Fibroblast of lung (primary cell): ENCODE measurements around the gene CARS1.

Experiments used
- CTCF ChIP-seq, 2 donors: IDR thresholded peaks in 1 of 2; conservative IDR thresholded peaks in 1 of 2; 1 replicate in 1 of 2; 2 replicates in 1 of 2; pipeline ENCODE4 v1.5.1; 2011 to 2012; ENCODE audit warnings: low read length in 2 of 2, control low read depth in 1 of 2, inconsistent platforms in 1 of 2, low read depth in 1 of 2, mild to moderate bottlenecking in 1 of 2
- EZH2 ChIP-seq: IDR thresholded peaks from 2 replicates; pipeline ENCODE4 v1.5.1; 2012; ENCODE audit warnings: low read length, control low read depth, mild to moderate bottlenecking; ENCODE audit errors: missing control alignments

- no peak for TF ChIP-seq CTCF (conservative IDR thresholded peaks at IDR 0.05 in 1 of 2, IDR thresholded peaks at IDR 0.05 in 1 of 2; ENCODE audit: low read depth in 1 of 2, low read length in 2 of 2)
- no peak for TF ChIP-seq EZH2
Observed at GRCh38 chr11:2995893-2996554, 61.2 kb downstream of the CARS1 start.
